AG20443 (cell line): Measurements from ENCODE around the gene RBMY1F.
"Not testable (repeated sequence)": the region's sequence is repeated elsewhere in the genome, so short reads cannot be mapped to it uniquely, and the experiment has no call there.

Source experiments
- DNase-seq: peaks from one replicate; pipeline ENCODE4 v3.0.0; 2012; ENCODE audit warnings: low spot score, mixed read lengths

RBMY1F gene

GRCh38 chrY:22182823-22183222 is at the start of gene RBMY1F:
TSS of gene RBMY1F (minus strand) at chrY:22182923. CDS start at chrY:22180969, 1,954 bp downstream.
- DNase-seq: not testable (repeated sequence)

GRCh38 chrY:22151144-22151543 is 31.6 kb downstream of the RBMY1F start:
- not testable (repeated sequence) for DNase-seq

GRCh38 chrY:22141011-22141695 is 41.6 kb downstream of the RBMY1F start:
- not testable (repeated sequence) for DNase-seq

- DNase-seq: not testable (repeated sequence)
Measured at GRCh38 chrY:22134719-22135118, 48.0 kb downstream of the RBMY1F start.

GRCh38 chrY:22130494-22130893 is 52.2 kb downstream of the RBMY1F start:
- DNase-seq: not testable (repeated sequence)
